B cell (primary cell): ENCODE data around the gene NOS3. TPM values are rescaled to one million over a fixed set of nuclear protein-coding genes. Genes with fewer than 3 reads are reported as not detected.

Experiments
- ATAC-seq: fragments of 200-7000 bp; cut with Tn5 transposase; one replicate; pipeline ENCODE4 v1.10.0; 2021; ENCODE audit warnings: low read depth, mild to moderate bottlenecking, moderate number of reproducible peaks, moderate library complexity
- CTCF ChIA-PET: fragments of 350-600 bp; sonication (Branson Sonifier 250); formaldehyde crosslinking; loops from one replicate; lab custom pipeline; 2021; ENCODE audit warnings: antibody characterized with exemption, inconsistent platforms; lab: Charles Lee
- POLR2A ChIA-PET: fragments of 350-600 bp; sonication (Branson Sonifier 250); formaldehyde crosslinking; loops from one replicate; lab custom pipeline; 2021; ENCODE audit warnings: antibody characterized with exemption; lab: Charles Lee
- DNase-seq: peaks from one replicate; pipeline ENCODE4 v3.0.0; 2013
- H2AFZ ChIP-seq: 2 replicates; pipeline ENCODE4 v1.6.1; 2012; ENCODE audit warnings: mild to moderate bottlenecking, low read depth, low read length; ENCODE audit not compliant: insufficient read depth, poor library complexity, severe bottlenecking
- H3K27ac ChIP-seq, 2 donors: 1 replicate in 1 of 2; 2 replicates in 1 of 2; pipeline ENCODE4 v1.5.1; 2012 to 2013; ENCODE audit warnings: low read length in 2 of 2, mild to moderate bottlenecking in 2 of 2, moderate library complexity in 1 of 2
- H3K27me3 ChIP-seq, 4 experiments: fragments of 200-600 bp in 1 of 4; sonication (generic) in 1 of 4; replicated peaks in 1 of 4; 1 replicate in 2 of 4; 2 replicates in 2 of 4; pipeline versions ENCODE4 v1.6.1 to v1.7.0; 2013 to 2016; ENCODE audit warnings: low read length in 3 of 4, mild to moderate bottlenecking in 2 of 4, mixed read lengths in 1 of 4, moderate library complexity in 1 of 4; ENCODE audit not compliant: insufficient read depth in 4 of 4, control insufficient read depth in 3 of 4; ENCODE audit errors: control extremely low read depth in 1 of 4
- H3K36me3 ChIP-seq, 2 experiments: replicated peaks in 1 of 2; 1 replicate in 1 of 2; 2 replicates in 1 of 2; pipeline versions ENCODE4 v1.6.1 to v1.7.1; 2013; ENCODE audit warnings: low read length in 1 of 2; ENCODE audit not compliant: insufficient read depth in 2 of 2, control insufficient read depth in 1 of 2; ENCODE audit errors: control extremely low read depth in 1 of 2, extremely low read depth in 1 of 2
- H3K4me1 ChIP-seq, 2 donors: fragments of 200-600 bp in 1 of 2; sonication (generic) in 1 of 2; 1 replicate in 1 of 2; 2 replicates in 1 of 2; pipeline versions ENCODE4 v1.5.1 to v1.6.1; 2013 to 2017; ENCODE audit warnings: low read length in 2 of 2; ENCODE audit not compliant: control insufficient read depth in 2 of 2, insufficient read depth in 2 of 2
- H3K4me2 ChIP-seq: replicated peaks from 2 replicates; pipeline ENCODE3; 2012; ENCODE audit warnings: mild to moderate bottlenecking, low read depth, low read length; ENCODE audit not compliant: poor library complexity, severe bottlenecking
- H3K4me3 ChIP-seq, 5 experiments: fragments of 200-600 bp in 1 of 5; sonication (generic) in 1 of 5; 1 replicate in 3 of 5; 2 replicates in 2 of 5; pipeline versions ENCODE4 v1.5.1 to v1.7.0; 2011 to 2016; ENCODE audit warnings: low read length in 4 of 5, mild to moderate bottlenecking in 4 of 5, low read depth in 2 of 5, control low read depth in 1 of 5, moderate library complexity in 1 of 5; ENCODE audit not compliant: insufficient read depth in 1 of 5; ENCODE audit errors: control extremely low read depth in 1 of 5, extremely low read depth in 1 of 5
- H3K79me2 ChIP-seq: fragments of 200-600 bp; sonication (generic); one replicate; pipeline ENCODE4 v1.6.0; 2016; ENCODE audit warnings: low read length; ENCODE audit not compliant: control insufficient read depth, insufficient read depth
- H3K9ac ChIP-seq: fragments of 200-600 bp; sonication (generic); 2 replicates; pipeline ENCODE4 v1.6.1; 2017; ENCODE audit warnings: mild to moderate bottlenecking, low read length, moderate library complexity
- H3K9me3 ChIP-seq, 3 donors: one replicate each; pipeline versions ENCODE4 v1.6.1 to v1.7.1; 2013; ENCODE audit warnings: low read length in 2 of 3; ENCODE audit not compliant: control insufficient read depth in 2 of 3, insufficient read depth in 1 of 3; ENCODE audit errors: control extremely low read depth in 1 of 3
- H4K20me1 ChIP-seq: 2 replicates; pipeline ENCODE4 v1.6.0; 2012; ENCODE audit warnings: mild to moderate bottlenecking, low read length; ENCODE audit not compliant: insufficient read depth, control insufficient read depth, poor library complexity, severe bottlenecking
- H3K27ac Mint-ChIP-seq: one replicate; pipeline ENCODE4 v1.8.0; 2021; ENCODE audit warnings: mixed read lengths
- H3K27me3 Mint-ChIP-seq: one replicate; pipeline ENCODE4 v1.8.0; 2021; ENCODE audit warnings: mixed read lengths
- H3K4me1 Mint-ChIP-seq: one replicate; pipeline ENCODE4 v1.8.0; 2021; ENCODE audit warnings: mixed read lengths
- H3K4me3 Mint-ChIP-seq: one replicate; pipeline ENCODE4 v1.8.0; 2021; ENCODE audit warnings: mixed read lengths
- H3K9me3 Mint-ChIP-seq: one replicate; pipeline ENCODE4 v1.8.0; 2022; ENCODE audit warnings: mixed read lengths; ENCODE audit not compliant: insufficient read depth
- CTCF ChIP-seq: fragments of 200-600 bp; IDR thresholded peaks from one replicate; pipeline ENCODE4 v1.8.0; 2022; ENCODE audit warnings: antibody characterized with exemption, mild to moderate bottlenecking
- EZH2 ChIP-seq: IDR thresholded peaks from 2 replicates; pipeline ENCODE4 v1.6.1; 2012; ENCODE audit warnings: borderline replicate concordance, low read depth, mild to moderate bottlenecking, moderate library complexity, low read length; ENCODE audit not compliant: insufficient read depth, poor library complexity, severe bottlenecking
- WGBS: methylation state at CpG from one replicate; pipeline ENCODE4 v1.1.5; 2013; ENCODE audit warnings: missing lambda C conversion rate; ENCODE audit not compliant: insufficient coverage; 5-methylcytosine and 5-hydroxymethylcytosine counted together
- intact Hi-C: fragments of 100-400 bp; cut with micrococcal nuclease; formaldehyde crosslinking; loops from one replicate; pipeline ENCODE4 v1.10.0; 2022
- polyA plus RNA-seq: library from polyadenylated mRNA; depleted of rRNA; stranded (reverse); fragments of >200 nt; gene quantifications from 2 replicates; pipeline ENCODE4 v1.2.3, GENCODE V29; 2012
- total RNA-seq, 2 donors: library from RNA; stranded (reverse); fragments of 120-200 nt in 1 of 2; gene quantifications; 1 replicate in 1 of 2; 2 replicates in 1 of 2; pipeline versions ENCODE4 v1.2.3 to v1.2.4, GENCODE V29; 2013 to 2022

The NOS3 gene
- total and polyA plus RNA-seq, 2 donors (not counting 1 experiment from before 2014, with no cell fraction given), result 0.39 to 0.54 TPM

DNA sequence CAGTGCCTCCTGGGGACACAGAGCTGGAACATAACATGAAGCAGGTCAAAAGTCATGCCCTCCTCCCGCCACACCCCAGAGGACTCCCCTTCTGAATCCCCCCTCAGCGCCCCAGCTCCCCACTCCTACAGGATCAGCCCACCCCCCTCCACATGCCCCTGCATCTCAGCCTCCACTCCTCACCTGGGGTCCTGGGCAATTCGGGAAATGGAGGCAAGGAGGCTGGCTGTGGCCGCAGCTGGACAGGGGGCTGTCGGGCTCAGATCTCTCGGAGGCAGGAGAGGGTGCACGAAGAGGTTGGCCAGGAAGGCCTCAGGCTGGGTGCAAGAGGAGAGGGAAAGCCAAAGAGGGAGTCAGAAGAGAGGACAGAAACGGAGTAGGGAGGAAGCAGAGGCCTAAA is 25.7 kb downstream of the NOS3 start:
- no peak overlapping the region for H2AFZ ChIP-seq
- H3K9me3 ChIP-seq, result peaks cover 0 to 28% (median 0%) of the 10 kb centered on the region in 3 donors
- ChIA-PET CTCF (interaction anchor here (1.0 to 1.5 kb wide), 3 partner anchors 8 to 118 kb away, joined by 3 read pairs; no protein-coding TSS in a partner anchor), POLR2A (no interaction called here)
- ATAC-seq (no peak), DNase-seq (no peak)
- H3K79me2 ChIP-seq, result no peaks in the 10 kb centered on the region
- H3K27me3 ChIP-seq, result peaks cover 0 to 41% (median 18%) of the 10 kb centered on the region in 4 experiments
- Mint-ChIP-seq H3K9me3 (no peaks in the 10 kb centered on the region), H3K27me3 (peaks cover 29% of the 10 kb centered on the region), H3K4me3 (no peak overlapping the region), H3K27ac (no peak overlapping the region), H3K4me1 (peaks cover 53% of the 10 kb centered on the region)
- no peak overlapping the region for H3K27ac ChIP-seq
- H3K36me3 ChIP-seq, result no peaks in the 10 kb centered on the region
- H3K4me1 ChIP-seq, result peaks cover 36 to 48% of the 10 kb centered on the region in 2 donors
- H3K4me3 ChIP-seq, result no peak overlapping the region
- H4K20me1 ChIP-seq, result no peaks in the 10 kb centered on the region
- WGBS, result 89% methylated on average over 7 of the region's 8 CpGs
- no peak overlapping the region for H3K4me2 ChIP-seq
- TF ChIP-seq CTCF (no peak), EZH2 (no peak)
- H3K9ac ChIP-seq, result no peak overlapping the region
- intact Hi-C loops, result no loop called here

DNA sequence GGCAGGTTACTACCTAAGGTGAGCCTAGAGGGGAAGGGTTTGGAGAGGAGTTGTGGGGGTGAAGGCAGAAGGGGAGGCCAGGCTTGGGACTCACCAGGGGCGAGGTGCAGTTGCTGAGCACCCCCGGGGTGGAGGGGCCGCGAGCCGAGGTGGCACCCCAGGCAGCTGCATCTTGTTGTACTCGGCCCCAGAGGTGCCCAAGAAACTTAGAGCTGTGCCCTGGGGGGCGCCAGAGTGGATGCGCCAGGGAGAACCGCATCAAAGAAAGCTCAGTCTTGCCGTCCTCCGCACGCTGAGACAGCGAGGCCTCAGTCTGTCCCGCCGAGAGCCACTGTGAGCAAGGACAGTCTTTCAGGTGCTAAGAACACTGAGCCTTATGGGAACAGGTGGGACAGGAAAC is 26.1 kb downstream of the NOS3 start:
- ATAC-seq, result no peak
- Histone ChIP-seq H3K36me3 (no peaks in the 10 kb centered on the region), H2AFZ (no peak overlapping the region), H3K4me2 (no peak overlapping the region), H3K79me2 (no peaks in the 10 kb centered on the region), H3K4me3 (no peak overlapping the region), H3K9me3 (peaks cover 0 to 28% (median 0%) of the 10 kb centered on the region in 3 donors), H3K4me1 (peaks cover 36 to 48% of the 10 kb centered on the region in 2 donors), H3K9ac (no peak overlapping the region), H4K20me1 (no peaks in the 10 kb centered on the region), H3K27me3 (peaks cover 0 to 43% (median 18%) of the 10 kb centered on the region in 4 experiments), H3K27ac (no peak overlapping the region)
- intact Hi-C loops, result no loop called here
- Mint-ChIP-seq H3K4me1 (peaks cover 53% of the 10 kb centered on the region), H3K4me3 (peak overlapping the region; percentile 91), H3K27me3 (peaks cover 26% of the 10 kb centered on the region), H3K27ac (no peak overlapping the region), H3K9me3 (no peaks in the 10 kb centered on the region)
- ChIA-PET CTCF (interaction anchor here (1.0 to 3.1 kb wide), 5 partner anchors 9 to 119 kb away, joined by 3 to 25 read pairs (median 3); partner anchors contain the start of gene ABCB8), POLR2A (interaction anchor here (2.3 kb wide), 1 partner anchor 11 kb away, joined by 11 read pairs; the partner anchor contains the start of gene ABCB8)
- DNase-seq, result no peak
- no peak for TF ChIP-seq CTCF
- no peak for TF ChIP-seq EZH2
- 91% methylated on average over 15 of the region's 15 CpGs for WGBS
